Fibroblast of skin of scalp (primary cell): ENCODE data around the gene IPO11.
"Not testable (repeated sequence)": the region's sequence is repeated elsewhere in the genome, so short reads cannot be mapped to it uniquely, and the experiment has no call there.

ENCODE experiments used
- DNase-seq: peaks from one replicate; pipeline ENCODE4 v3.0.0-alpha.2; 2013

Gene IPO11

GRCh38 chr5:62649476-62650113 is 237.0 kb downstream of the IPO11 start:
- DNase-seq: no peak

GRCh38 chr5:62650197-62650596 is 237.6 kb downstream of the IPO11 start:
- DNase-seq: peak; percentile 42

- no peak for DNase-seq
Observed at GRCh38 chr5:62652225-62652624, 239.7 kb downstream of the IPO11 start.

- peak; percentile 11 for DNase-seq
Observed at GRCh38 chr5:62653001-62653863, 240.7 kb downstream of the IPO11 start.

- DNase-seq: no peak
Observed at GRCh38 chr5:62653864-62654575, 241.5 kb downstream of the IPO11 start.

- not testable (repeated sequence) for DNase-seq
Observed at GRCh38 chr5:62657772-62658171, 245.2 kb downstream of the IPO11 start.

- DNase-seq: no peak
Observed at GRCh38 chr5:62661126-62661525, 248.6 kb downstream of the IPO11 start.

GRCh38 chr5:62662521-62662920 is 250.0 kb downstream of the IPO11 start:
- no peak for DNase-seq

- no peak for DNase-seq
Observed at GRCh38 chr5:62671479-62671878, 258.9 kb downstream of the IPO11 start.

- DNase-seq: not testable (repeated sequence)
Observed at GRCh38 chr5:62676596-62676995, 264.0 kb downstream of the IPO11 start.
